Ammon's horn (tissue), 1 donor: Measurements from ENCODE around the gene SASS6.
"Not testable (repeated sequence)": the region's sequence is repeated elsewhere in the genome, so short reads cannot be mapped to it uniquely, and the experiment has no call there.

Experiments
- DNase-seq: peaks from one replicate; pipeline ENCODE4 v3.0.0-alpha.2; 2016; ENCODE audit warnings: low spot score

SASS6 gene

GRCh38 chr1:100047235-100047708 is 85.5 kb downstream of the SASS6 start:
- DNase-seq = not testable (repeated sequence)

- no peak for DNase-seq
Observed at GRCh38 chr1:100045206-100045605, 87.5 kb downstream of the SASS6 start.

GRCh38 chr1:100039591-100039990 is 93.1 kb downstream of the SASS6 start:
- DNase-seq = no peak

DNA sequence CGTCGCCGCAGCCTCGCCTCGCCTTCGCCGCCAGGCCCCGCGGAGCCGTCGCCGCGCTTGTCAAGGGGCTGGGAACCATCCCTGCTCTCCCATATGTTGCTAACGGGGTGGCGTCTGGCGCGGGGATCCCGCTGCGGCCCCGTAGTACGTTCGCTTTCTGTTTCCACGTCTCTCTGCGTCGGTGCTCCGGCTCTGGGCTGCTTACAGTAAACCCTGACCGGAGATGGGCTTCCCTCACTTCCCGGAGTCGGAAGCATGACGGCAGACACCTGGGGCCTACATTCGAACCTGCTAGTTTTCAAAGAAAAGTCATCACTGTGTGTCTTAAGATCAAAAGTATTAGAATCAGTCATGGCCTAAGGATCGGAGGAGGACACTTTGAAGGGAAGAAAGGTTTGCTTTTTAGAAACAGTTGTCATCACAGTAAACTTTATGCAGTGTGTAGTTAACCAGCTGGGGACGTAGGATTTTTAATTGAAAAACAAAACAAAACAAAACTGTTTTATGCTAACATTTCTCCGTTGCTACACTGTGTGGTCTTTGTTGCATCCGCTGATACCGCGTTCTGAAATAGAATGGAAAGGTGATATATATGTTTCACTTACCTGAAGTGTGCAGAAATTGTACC is 94.0 kb downstream of the SASS6 start:
- DNase-seq = peak; percentile 69

DNA sequence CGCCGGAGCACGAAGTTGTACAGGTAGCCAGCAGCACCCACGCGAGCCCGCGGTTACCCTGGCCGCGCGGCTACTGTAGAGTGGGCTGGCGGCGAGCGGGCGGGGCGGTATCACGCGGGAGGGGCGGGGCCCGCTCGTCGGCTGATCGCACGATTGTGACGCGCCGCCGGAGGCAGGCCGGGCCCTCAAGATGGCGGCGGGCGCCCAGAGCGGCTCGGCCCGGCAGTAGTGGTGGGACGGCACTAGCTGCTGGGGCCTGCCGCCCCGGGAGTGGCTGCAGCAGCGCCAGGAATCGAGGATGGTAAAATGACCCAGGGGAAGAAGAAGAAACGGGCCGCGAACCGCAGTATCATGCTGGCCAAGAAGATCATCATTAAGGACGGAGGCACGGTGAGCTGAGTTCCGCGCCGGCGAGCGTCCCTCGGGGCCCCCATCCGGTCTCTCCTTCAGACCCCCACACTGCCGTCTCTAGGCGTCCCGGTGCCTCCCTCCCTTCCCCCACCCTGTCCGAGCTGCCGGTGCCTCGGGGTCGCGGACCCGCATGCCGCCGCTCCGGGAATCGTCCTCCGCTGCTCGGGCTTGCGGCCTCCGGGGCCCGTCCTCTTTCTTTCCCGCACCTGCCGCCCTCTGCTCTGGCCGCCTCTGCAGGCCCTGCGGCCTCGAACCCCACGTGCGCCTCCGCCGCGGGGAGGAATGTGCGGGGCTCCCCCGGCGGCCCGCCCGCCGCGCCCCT is 94.6 kb downstream of the SASS6 start:
- peak; percentile 95 for DNase-seq

- no peak for DNase-seq
Observed at GRCh38 chr1:100037656-100037926, 95.1 kb downstream of the SASS6 start.

GRCh38 chr1:100036718-100037655 is 95.7 kb downstream of the SASS6 start:
- DNase-seq = no peak

- peak; percentile 50 for DNase-seq
Observed at GRCh38 chr1:100035214-100035613, 97.5 kb downstream of the SASS6 start.

- peak; percentile 14 for DNase-seq
Observed at GRCh38 chr1:100034470-100034869, 98.3 kb downstream of the SASS6 start.
